ENCODE measurements around the gene HOXA7. TPM values are rescaled to one million over a fixed set of nuclear protein-coding genes. Genes with fewer than 3 reads are reported as not detected.

The HOXA7 gene
- total and polyA plus RNA-seq, 9 donors: 0.23 to 4.5 (median 0.75) TPM

DNA sequence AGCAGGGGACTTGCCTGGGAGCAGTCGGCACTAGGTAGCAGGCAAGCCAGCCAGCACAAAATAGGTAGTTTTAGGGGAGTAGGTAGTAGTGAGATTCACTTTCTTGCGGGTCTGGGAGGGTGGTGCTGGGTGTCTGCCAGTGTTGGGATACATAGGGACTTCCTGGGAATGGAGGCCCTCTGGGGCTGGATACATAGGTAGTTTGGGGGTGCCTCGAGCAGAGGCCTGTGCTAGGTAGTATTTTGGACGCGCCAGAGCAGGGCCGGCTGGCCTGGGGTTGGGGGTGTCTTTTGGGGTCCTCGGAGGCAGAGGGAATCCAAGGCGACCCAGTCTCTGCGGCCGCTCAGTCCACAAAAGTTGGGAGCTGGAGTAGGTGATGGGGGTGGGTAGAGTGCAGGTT lies 2.1 kb downstream of the HOXA7 start:
- Histone ChIP-seq H3K36me3 (no peaks in the 10 kb centered on the region), H3K27me3 (peaks cover 3% of the 10 kb centered on the region), H3K4me1 (ENCODE audit: insufficient read depth) (peaks cover 6% of the 10 kb centered on the region), H3K27ac (no peak overlapping the region), H3K4me3 (peak overlapping the region; percentile 61), H3K9me3 (peaks cover 0 to 3% of the 10 kb centered on the region in 2 donors)
- intact Hi-C loops (cut with DNase I): loop anchor here in 1 of 4 donors (10.0 kb wide), 2 partner anchors 950 to 1260 kb away; partner anchors contain the start of genes CBX3 and HNRNPA2B1
- peak in 3 of 5 donors; percentile 6 to 22 (median 15) for DNase-seq
- TF ChIP-seq EP300 (IDR thresholded peaks at IDR 0.05) (no peak), POLR2A (IDR thresholded peaks at IDR 0.05) (no peak)
- TF ChIP-seq, protein P1, sequence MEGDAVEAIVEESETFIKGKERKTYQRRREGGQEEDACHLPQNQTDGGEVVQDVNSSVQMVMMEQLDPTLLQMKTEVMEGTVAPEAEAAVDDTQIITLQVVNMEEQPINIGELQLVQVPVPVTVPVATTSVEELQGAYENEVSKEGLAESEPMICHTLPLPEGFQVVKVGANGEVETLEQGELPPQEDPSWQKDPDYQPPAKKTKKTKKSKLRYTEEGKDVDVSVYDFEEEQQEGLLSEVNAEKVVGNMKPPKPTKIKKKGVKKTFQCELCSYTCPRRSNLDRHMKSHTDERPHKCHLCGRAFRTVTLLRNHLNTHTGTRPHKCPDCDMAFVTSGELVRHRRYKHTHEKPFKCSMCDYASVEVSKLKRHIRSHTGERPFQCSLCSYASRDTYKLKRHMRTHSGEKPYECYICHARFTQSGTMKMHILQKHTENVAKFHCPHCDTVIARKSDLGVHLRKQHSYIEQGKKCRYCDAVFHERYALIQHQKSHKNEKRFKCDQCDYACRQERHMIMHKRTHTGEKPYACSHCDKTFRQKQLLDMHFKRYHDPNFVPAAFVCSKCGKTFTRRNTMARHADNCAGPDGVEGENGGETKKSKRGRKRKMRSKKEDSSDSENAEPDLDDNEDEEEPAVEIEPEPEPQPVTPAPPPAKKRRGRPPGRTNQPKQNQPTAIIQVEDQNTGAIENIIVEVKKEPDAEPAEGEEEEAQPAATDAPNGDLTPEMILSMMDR (IDR thresholded peaks at IDR 0.05): no peak
- WGBS, 3 donors: 72 to 81% (median 73%) methylated on average over 10 of the region's 10 CpGs

DNA sequence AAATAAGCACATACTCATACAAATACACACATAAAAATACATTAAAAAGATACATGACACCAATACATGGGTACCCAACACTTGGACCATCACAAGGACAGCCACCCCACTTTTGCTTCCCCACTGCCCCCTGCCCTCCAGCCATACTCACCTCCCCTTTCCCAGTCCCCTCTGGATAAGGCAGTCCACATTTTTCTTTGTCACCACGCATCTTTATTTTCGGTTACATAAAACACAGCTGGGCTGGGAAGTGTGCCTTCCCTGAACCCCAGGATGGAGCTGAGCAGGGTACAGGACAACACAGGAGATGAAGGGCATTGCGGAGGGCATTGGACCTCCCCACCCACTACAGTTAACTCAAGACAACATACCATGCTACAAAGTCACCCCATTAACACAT lies 2.9 kb downstream of the HOXA7 start:
- no peak for DNase-seq
- Histone ChIP-seq H3K4me3 (no peak overlapping the region), H3K27ac (no peak overlapping the region), H3K4me1 (ENCODE audit: insufficient read depth) (peaks cover 6% of the 10 kb centered on the region), H3K9me3 (peaks cover 0 to 3% of the 10 kb centered on the region in 2 donors), H3K27me3 (peaks cover 3% of the 10 kb centered on the region), H3K36me3 (no peaks in the 10 kb centered on the region)
- WGBS, 3 donors: 91 to 97% (median 94%) methylated on average over 3 of the region's 3 CpGs
- TF ChIP-seq POLR2A (IDR thresholded peaks at IDR 0.05): no peak
- TF ChIP-seq, protein P1 (IDR thresholded peaks at IDR 0.05): no peak
- intact Hi-C loops (cut with DNase I): loop anchor here in 1 of 4 donors (10.0 kb wide), 2 partner anchors 949 to 1259 kb away; partner anchors contain the start of genes CBX3 and HNRNPA2B1

DNA sequence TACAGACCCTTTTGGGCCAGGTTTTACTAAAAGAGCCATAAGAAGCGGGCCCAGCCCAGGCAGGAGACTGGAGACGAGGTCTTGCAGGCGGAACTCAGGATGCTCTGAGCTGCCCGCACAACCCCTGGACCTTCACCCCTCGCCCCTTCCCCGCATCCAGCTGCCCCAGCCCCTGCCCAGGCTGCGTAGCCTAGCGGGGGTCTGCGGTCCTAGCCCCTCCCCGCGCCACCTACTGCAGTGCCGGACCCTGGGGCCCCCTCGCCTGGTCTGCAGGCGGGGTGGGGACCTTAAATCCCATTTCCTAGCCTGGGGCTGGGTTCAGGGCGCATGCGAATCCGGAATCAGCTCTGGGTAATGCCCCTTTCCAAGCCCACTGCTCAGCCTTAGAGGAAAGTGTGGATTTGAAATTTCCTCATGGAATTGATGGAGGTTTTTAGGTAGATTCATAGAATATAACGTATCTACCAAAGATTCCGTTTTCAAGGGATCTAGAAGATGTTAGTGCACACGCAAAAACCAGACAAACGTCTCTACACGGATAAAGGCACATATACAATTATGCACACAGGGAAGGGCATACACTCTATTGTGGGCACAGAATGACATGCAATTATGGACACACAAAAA lies 3.5 kb downstream of the HOXA7 start:
- TF ChIP-seq EP300 (IDR thresholded peaks at IDR 0.05) (no peak), POLR2A (IDR thresholded peaks at IDR 0.05) (no peak)
- TF ChIP-seq, protein P1 (IDR thresholded peaks at IDR 0.05): no peak

DNA sequence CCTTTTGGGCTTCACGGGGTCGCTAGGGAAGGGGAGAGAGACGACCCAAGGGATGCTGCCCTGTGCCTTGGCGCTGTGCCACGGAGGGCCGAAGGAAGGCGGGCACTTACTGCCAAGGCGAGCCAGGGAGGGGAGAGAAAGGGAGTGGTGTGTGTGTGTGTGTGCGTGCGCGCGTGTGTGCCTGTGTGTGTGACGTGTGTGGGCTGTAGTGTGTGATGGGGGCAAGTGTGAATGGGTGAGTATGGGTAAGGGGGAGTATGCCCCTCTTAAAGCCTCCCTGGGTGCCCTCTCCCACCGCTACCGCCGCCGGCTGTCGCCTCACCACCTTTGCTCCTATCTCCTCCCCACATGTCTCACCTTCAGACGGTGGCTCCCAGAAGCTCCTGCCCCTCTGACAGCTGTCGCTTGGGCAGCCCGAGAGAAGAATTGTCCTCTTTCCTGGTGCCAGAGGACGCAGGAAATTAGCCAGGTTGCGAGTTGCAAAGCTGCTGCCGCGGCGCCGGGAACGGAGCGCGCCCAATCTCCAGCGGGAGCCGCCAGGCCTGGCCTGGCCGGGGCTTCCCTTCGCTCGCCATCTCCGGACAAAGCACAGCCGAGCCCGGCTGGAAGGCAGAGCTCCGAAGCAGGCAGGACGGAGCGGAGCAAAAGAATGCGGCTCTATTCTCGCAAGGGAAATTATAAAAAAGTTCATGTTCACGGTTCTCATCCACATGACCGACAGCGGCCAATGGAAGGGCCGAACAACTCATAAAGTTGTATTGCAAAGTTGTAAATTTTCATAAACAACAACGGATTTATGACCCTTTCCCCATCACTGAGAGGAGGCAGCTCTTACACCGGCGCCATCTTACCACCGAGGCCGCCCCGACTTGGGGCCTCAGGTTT lies 4.3 kb downstream of the HOXA7 start, which contains the start of gene HOXA3:
HOXA3 (minus strand) TSS at position 653 of the 885 bp plus-strand sequence. CDS start 41,943 bp downstream, outside the sequence.
- Histone ChIP-seq H3K9me3 (peaks cover 0 to 3% of the 10 kb centered on the region in 2 donors), H3K4me1 (ENCODE audit: insufficient read depth) (peaks cover 6% of the 10 kb centered on the region), H3K27ac (no peak within 1 kb of the TSS), H3K27me3 (peaks cover 3% of the 10 kb centered on the region), H3K4me3 (peak within 1 kb of the TSS; percentile 74), H3K36me3 (no peaks in the 10 kb centered on the region)
- DNase-seq: peak in 4 of 5 donors; percentile 9 to 45 (median 30)
- intact Hi-C loops (cut with DNase I): loop anchor here in 1 of 4 donors (10.0 kb wide), 2 partner anchors 947 to 1257 kb away; partner anchors contain the start of genes CBX3 and HNRNPA2B1
- 4 to 8% (median 4%) methylated on average over 50 to 53 of the region's 53 CpGs for WGBS, 3 donors
- TF ChIP-seq POLR2A (IDR thresholded peaks at IDR 0.05): no peak
- TF ChIP-seq EP300 (IDR thresholded peaks at IDR 0.05): no peak
- TF ChIP-seq, protein P1 (IDR thresholded peaks at IDR 0.05): no peak

More for the DNA sequence above, 3.5 kb downstream of the HOXA7 start:
- 34 to 53% (median 38%) methylated on average over 20 to 22 of the region's 22 CpGs for WGBS, 3 donors
- Histone ChIP-seq H3K27me3 (peaks cover 3% of the 10 kb centered on the region), H3K27ac (no peak overlapping the region), H3K4me1 (ENCODE audit: insufficient read depth) (peaks cover 6% of the 10 kb centered on the region), H3K36me3 (no peaks in the 10 kb centered on the region), H3K9me3 (peaks cover 0 to 3% of the 10 kb centered on the region in 2 donors), H3K4me3 (peak overlapping the region; percentile 74)
- peak in 2 of 5 donors; percentile 7 to 25 for DNase-seq
- intact Hi-C loops (cut with DNase I): loop anchor here in 1 of 4 donors (10.0 kb wide), 2 partner anchors 948 to 1258 kb away; partner anchors contain the start of genes CBX3 and HNRNPA2B1

Measured in ovary (tissue), 9 donors.